Measurements from ENCODE around the gene MRE11.

Gene MRE11

GRCh38 chr11:94493281-94494125 lies at the start of gene MRE11, which contains the start of gene ANKRD49:
MRE11 (minus strand) TSS chr11:94493844; CDS start chr11:94492801, 1,043 bp downstream.
ANKRD49 (plus strand) TSS chr11:94493984; CDS start chr11:94496694, 2,710 bp downstream.
- no peak for TF ChIP-seq Cebpa-rat (IDR thresholded peaks at IDR 0.05)
- Histone ChIP-seq H3K9ac (peak within 1 kb of the TSS; percentile 87 to 94 (median 91)), H3K27ac (peak within 1 kb of the TSS; percentile 82 to 93 (median 88)), H3K27me3 (no peaks in the 10 kb centered on the region), H3K4me3 (peak within 1 kb of the TSS; percentile 74 to 91 (median 86)), H3K4me1 (peaks cover 18 to 30% (median 24%) of the 10 kb centered on the region in 10 experiments), H3K9me3 (replicated peaks in 1 of 11) (peaks cover 0 to 10% (median 3%) of the 10 kb centered on the region in 11 experiments; a peak in 8 of 22 replicates), H4K20me1 (peaks cover 0 to 13% (median 0%) of the 10 kb centered on the region in 11 experiments; a peak in 2 of 22 replicates), H3K4me2 (peak within 1 kb of the TSS; percentile 78 to 94 (median 88)), H3K36me3 (peaks cover 41 to 52% (median 45%) of the 10 kb centered on the region in 11 experiments)

DNA sequence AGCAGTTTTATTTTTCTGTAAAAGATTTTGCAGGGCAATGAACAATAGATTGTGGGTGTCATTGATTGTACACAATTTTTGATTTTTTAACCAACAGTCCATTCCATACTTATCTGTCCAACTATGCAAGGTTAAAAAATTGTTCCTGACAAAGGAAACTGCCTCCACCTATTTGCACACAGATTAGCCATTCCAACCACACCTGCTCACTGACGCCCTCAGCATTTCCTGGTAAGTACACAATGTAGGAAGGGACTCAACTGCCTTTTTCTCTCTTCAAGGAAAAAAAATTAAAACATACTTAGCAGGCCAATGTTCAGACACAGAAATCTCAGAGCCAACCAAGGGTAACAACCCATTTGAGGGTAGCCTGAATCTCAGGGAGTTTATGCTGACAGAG lies 45.8 kb upstream of the MRE11 start:
- no peak for TF ChIP-seq Cebpa-rat (IDR thresholded peaks at IDR 0.05)
- Histone ChIP-seq H4K20me1 (no peaks in the 10 kb centered on the region; a peak in 1 of 22 replicates), H3K27me3 (no peaks in the 10 kb centered on the region), H3K27ac (no peak overlapping the region), H3K4me2 (no peak overlapping the region), H3K36me3 (no peaks in the 10 kb centered on the region), H3K4me3 (no peak overlapping the region), H3K4me1 (peaks cover 8 to 38% (median 18%) of the 10 kb centered on the region in 10 experiments), H3K9me3 (replicated peaks in 1 of 11) (no peaks in the 10 kb centered on the region), H3K9ac (no peak overlapping the region)

DNA sequence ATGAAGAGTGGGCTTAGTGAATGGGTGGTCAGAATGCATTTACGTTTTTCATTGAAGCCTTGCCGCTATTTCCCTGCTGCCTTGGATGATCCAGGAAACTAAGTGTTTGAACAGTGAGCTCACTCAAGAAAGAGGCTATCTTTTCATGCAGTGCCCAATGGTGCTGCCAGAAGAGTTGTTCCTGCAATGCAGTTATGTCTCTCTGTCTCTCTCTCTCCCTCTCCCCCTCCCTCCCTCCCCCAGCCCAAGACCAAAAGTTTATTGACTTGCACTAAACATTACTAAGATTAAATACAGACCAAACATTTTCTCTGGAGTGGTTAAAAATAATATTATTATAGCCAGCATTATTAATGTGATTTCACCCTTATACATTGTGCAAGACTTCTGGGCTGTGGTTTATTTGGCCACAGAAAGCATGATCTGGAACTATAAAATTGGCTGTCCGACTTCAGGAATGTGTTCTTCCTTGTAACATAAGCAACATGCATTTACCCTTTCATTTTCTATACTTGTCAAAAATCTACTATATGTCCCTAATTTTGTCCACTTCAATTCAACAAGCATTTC lies 43.5 kb upstream of the MRE11 start:
- Histone ChIP-seq H3K36me3 (no peaks in the 10 kb centered on the region), H3K9me3 (replicated peaks in 1 of 11) (no peaks in the 10 kb centered on the region), H3K4me3 (no peak overlapping the region), H3K27me3 (no peaks in the 10 kb centered on the region), H4K20me1 (no peaks in the 10 kb centered on the region), H3K9ac (no peak overlapping the region), H3K4me1 (peaks cover 5 to 40% (median 21%) of the 10 kb centered on the region in 10 experiments; a peak in 18 of 20 replicates), H3K4me2 (peak overlapping the region in 5 of 11 experiments; percentile 9 to 61 (median 47); a peak in 8 of 22 replicates), H3K27ac (0 out of 22 replicates have a peak overlapping the region, but pooled peaks of 1 of the 11 experiments have one; percentile 2)
- no peak for TF ChIP-seq Cebpa-rat (IDR thresholded peaks at IDR 0.05)

DNA sequence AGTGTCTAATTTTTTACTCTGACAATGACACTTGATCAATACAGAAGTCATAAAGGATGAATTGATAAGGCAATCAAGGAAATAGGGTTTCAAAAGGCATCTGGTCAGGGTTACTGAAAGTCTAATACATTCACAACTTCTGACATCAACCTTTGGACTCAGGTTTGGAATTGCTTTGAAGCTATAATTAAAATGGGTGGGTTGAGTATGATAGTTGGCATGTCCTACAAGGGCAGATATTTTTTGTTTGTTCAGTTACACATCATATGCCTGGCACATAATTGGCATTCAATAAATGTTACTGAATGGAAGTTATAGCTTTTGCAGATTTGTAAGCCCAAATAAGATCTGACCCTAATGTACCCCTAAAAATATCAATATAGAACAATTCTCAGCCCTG lies 42.7 kb upstream of the MRE11 start:
- no peaks in the 10 kb centered on the region for H3K36me3 ChIP-seq
- H3K27ac ChIP-seq: no peak overlapping the region
- no peaks in the 10 kb centered on the region for H4K20me1 ChIP-seq
- H3K9ac ChIP-seq: no peak overlapping the region
- peaks cover 5 to 40% (median 21%) of the 10 kb centered on the region in 10 experiments; a peak in 18 of 20 replicates for H3K4me1 ChIP-seq
- H3K27me3 ChIP-seq: no peaks in the 10 kb centered on the region
- TF ChIP-seq Cebpa-rat (IDR thresholded peaks at IDR 0.05): no peak
- no peak overlapping the region for H3K4me3 ChIP-seq
- H3K9me3 ChIP-seq (replicated peaks in 1 of 11): no peaks in the 10 kb centered on the region
- H3K4me2 ChIP-seq: no peak overlapping the region; a peak in 1 of 22 replicates

GRCh38 chr11:94533696-94534630 lies 40.3 kb upstream of the MRE11 start:
- no peaks in the 10 kb centered on the region for H3K36me3 ChIP-seq
- TF ChIP-seq Cebpa-rat (IDR thresholded peaks at IDR 0.05): no peak
- no peaks in the 10 kb centered on the region for H3K27me3 ChIP-seq
- no peaks in the 10 kb centered on the region for H4K20me1 ChIP-seq
- H3K4me2 ChIP-seq: peak overlapping the region; percentile 17 to 92 (median 70); a peak in 19 of 22 replicates
- H3K4me1 ChIP-seq: peaks cover 5 to 40% (median 21%) of the 10 kb centered on the region in 10 experiments; a peak in 18 of 20 replicates
- no peaks in the 10 kb centered on the region for H3K9me3 ChIP-seq (replicated peaks in 1 of 11)
- H3K4me3 ChIP-seq: 0 out of 20 replicates have a peak overlapping the region, but pooled peaks of 1 of the 10 experiments have one; percentile 30
- H3K27ac ChIP-seq: peak overlapping the region in 4 of 11 experiments; percentile 24 to 69 (median 52); a peak in 6 of 22 replicates
- peak overlapping the region in 3 of 11 experiments; percentile 17 to 36 (median 30); a peak in 2 of 22 replicates for H3K9ac ChIP-seq

DNA sequence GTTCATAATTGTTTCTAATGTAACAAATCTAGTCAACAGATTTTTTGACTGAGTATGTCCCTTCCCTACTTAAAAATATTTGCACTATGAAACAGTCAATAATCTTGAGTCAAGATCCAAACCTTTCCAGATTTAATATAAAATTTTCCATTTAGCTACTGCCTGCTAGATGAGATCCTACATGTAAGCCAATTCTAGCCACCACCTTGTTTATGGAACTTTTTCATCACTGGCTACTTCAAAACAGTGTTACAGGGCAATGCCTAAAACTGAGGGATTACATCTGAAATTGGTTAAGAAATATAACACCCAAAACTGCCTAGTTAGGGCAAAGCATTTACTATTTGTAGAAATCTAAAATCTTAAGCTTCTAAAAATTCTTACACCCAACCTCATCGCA lies 39.6 kb upstream of the MRE11 start:
- H3K9ac ChIP-seq: no peak overlapping the region
- H3K27me3 ChIP-seq: no peaks in the 10 kb centered on the region
- TF ChIP-seq Cebpa-rat (IDR thresholded peaks at IDR 0.05): no peak
- peak overlapping the region in 2 of 11 experiments; percentile 16 to 69; a peak in 2 of 22 replicates for H3K27ac ChIP-seq
- peaks cover 5 to 40% (median 21%) of the 10 kb centered on the region in 10 experiments; a peak in 18 of 20 replicates for H3K4me1 ChIP-seq
- no peak overlapping the region for H3K4me3 ChIP-seq
- H4K20me1 ChIP-seq: no peaks in the 10 kb centered on the region
- no peaks in the 10 kb centered on the region for H3K36me3 ChIP-seq
- H3K4me2 ChIP-seq: peak overlapping the region in 4 of 11 experiments; percentile 70 to 92 (median 86); a peak in 4 of 22 replicates
- H3K9me3 ChIP-seq (replicated peaks in 1 of 11): no peaks in the 10 kb centered on the region

- Histone ChIP-seq H4K20me1 (no peaks in the 10 kb centered on the region), H3K9me3 (replicated peaks in 1 of 11) (no peaks in the 10 kb centered on the region), H3K27ac (no peak overlapping the region), H3K36me3 (no peaks in the 10 kb centered on the region), H3K27me3 (no peaks in the 10 kb centered on the region), H3K4me3 (no peak overlapping the region), H3K9ac (no peak overlapping the region), H3K4me2 (no peak overlapping the region), H3K4me1 (peaks cover 5 to 34% (median 18%) of the 10 kb centered on the region in 10 experiments; a peak in 18 of 20 replicates)
- no peak for TF ChIP-seq Cebpa-rat (IDR thresholded peaks at IDR 0.05)
These were observed 38.6 kb upstream of the MRE11 start for GRCh38 chr11:94532211-94532610.

- Histone ChIP-seq H3K4me1 (peaks cover 0 to 23% (median 8%) of the 10 kb centered on the region in 10 experiments; a peak in 13 of 20 replicates), H3K9me3 (replicated peaks in 1 of 11) (no peaks in the 10 kb centered on the region), H3K36me3 (no peaks in the 10 kb centered on the region), H4K20me1 (no peaks in the 10 kb centered on the region), H3K27me3 (no peaks in the 10 kb centered on the region), H3K9ac (no peak overlapping the region), H3K4me3 (no peak overlapping the region), H3K27ac (no peak overlapping the region), H3K4me2 (no peak overlapping the region)
- no peak for TF ChIP-seq Cebpa-rat (IDR thresholded peaks at IDR 0.05)
These were observed 34.9 kb upstream of the MRE11 start for GRCh38 chr11:94528551-94528950.

Measured in BLaER1 treated with 17β-estradiol and CSF1 and Interleukin-3, amounts not matched to agents 10 nM and 100 nM (cell line).